ENCODE measurements around the gene FGD4. TPM values are rescaled to one million over a fixed set of nuclear protein-coding genes. Genes with fewer than 3 reads are reported as not detected.

FGD4 gene
- 1 to 10 TPM; 4.1 to 7.7 (median 5.7) TPM for polyA plus RNA-seq

GRCh38 chr12:32399370-32400113 is at the start of gene FGD4:
FGD4 (plus strand) TSS chr12:32399558.
- no peak within 1 kb of the TSS for H3K27ac ChIP-seq (ENCODE audit: low read depth, low read length)
- WGBS, 3 donors = 0 to 1% (median 0%) methylated on average over 57 to 82 of the region's 82 CpGs

DNA sequence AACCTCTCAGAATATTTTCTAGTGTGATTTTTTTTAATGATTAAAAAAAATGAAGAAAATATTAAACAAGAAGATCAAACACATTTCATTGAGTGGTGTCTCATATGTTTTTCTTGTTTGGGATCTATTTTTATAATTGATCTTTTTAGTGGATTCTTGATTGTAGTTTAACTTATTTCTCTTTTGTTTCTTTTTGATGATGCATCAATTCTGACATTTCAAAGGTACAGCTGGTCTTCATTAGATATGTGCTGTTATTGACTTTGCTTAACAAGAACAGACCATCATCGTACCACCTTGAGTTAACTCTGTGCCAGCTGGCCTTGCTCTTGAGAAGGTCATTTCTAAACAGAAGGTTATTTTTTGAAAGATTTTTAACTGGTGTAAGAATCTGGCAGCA is 45.8 kb upstream of the FGD4 start:
- 51 to 86% (median 71%) methylated on average over 1 of the region's 1 CpG for WGBS, 3 donors

DNA sequence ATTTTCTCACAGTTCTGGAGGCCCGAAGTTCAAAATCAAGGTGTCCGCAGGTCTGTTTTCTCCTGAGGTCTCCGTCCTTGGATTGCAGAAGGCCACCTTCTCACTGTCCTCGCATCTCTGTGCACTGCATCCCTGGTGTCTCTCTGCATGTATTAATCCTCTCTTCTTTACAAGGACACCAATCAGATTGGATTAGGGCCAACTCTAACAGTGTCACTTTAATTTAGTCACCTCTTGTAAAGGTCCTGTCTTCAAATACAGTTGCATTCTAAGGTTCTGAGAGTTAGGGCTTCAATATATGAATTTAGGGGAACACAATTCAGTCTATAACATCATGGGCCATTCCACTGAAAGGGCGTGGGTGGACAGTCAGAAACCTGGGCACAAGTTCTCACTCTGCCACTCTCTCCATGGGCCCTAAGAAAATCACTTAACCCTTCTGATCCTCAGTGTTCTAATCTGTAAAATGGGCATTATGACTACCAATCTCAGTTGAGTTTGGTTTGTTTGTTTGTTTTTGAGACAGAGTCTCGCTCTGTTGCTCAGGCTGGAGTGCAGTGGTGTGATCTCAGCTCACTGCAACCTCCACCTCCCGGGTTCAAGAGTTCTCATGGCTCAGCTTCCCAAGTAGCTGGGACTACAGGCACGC is 41.6 kb upstream of the FGD4 start:
- no peak overlapping the region for H3K27ac ChIP-seq (ENCODE audit: low read depth, low read length)
- 85 to 99% (median 98%) methylated on average over 8 of the region's 8 CpGs for WGBS, 3 donors

More for the DNA sequence above, 45.8 kb upstream of the FGD4 start:
- no peak overlapping the region for H3K27ac ChIP-seq (ENCODE audit: low read depth, low read length)

- 79 to 92% (median 90%) methylated on average over 6 of the region's 6 CpGs for WGBS, 3 donors
Measured at GRCh38 chr12:32360956-32361355, 38.4 kb upstream of the FGD4 start.

GRCh38 chr12:32362892-32363291 is 36.5 kb upstream of the FGD4 start:
- WGBS, 3 donors = 83 to 85% (median 84%) methylated on average over 3 of the region's 3 CpGs
- H3K27ac ChIP-seq (ENCODE audit: low read depth, low read length) = no peak overlapping the region

More at GRCh38 chr12:32360956-32361355, 38.4 kb upstream of the FGD4 start:
- H3K27ac ChIP-seq (ENCODE audit: low read depth, low read length) = no peak overlapping the region

- WGBS, 3 donors = 48 to 58% (median 57%) methylated on average over 5 of the region's 5 CpGs
- H3K27ac ChIP-seq (ENCODE audit: low read depth, low read length) = no peak overlapping the region
Measured at GRCh38 chr12:32365473-32366064, 33.8 kb upstream of the FGD4 start.

- 36 to 95% (median 83%) methylated on average over 1 of the region's 1 CpG for WGBS, 3 donors
- no peak overlapping the region for H3K27ac ChIP-seq (ENCODE audit: low read depth, low read length)
Measured at GRCh38 chr12:32366714-32367113, 32.6 kb upstream of the FGD4 start.

GRCh38 chr12:32367381-32367780 is 32.0 kb upstream of the FGD4 start:
- H3K27ac ChIP-seq (ENCODE audit: low read depth, low read length) = no peak overlapping the region
- 46 to 92% (median 89%) methylated on average over 4 of the region's 4 CpGs for WGBS, 3 donors

DNA sequence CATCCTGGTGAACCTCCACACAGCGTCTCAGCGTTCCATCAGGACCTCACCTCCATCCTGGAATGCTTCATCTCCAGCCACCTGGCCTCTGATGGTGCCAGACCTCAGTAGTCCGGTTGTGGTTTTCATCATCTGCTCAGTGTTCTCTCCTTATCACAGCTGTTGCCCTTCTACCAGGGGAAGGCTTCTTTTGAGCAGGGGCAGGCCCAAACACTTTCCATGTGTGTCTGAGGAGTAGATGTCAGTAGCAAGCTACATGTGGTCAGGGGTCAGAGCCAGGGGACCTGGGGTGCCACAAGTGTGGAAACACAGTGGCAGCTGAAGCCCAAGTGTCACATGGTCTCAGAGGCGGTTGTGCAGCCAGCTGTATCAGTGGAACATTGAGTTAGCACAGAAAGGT is 30.2 kb upstream of the FGD4 start:
- 45 to 70% (median 46%) methylated on average over 4 of the region's 4 CpGs for WGBS, 3 donors
- H3K27ac ChIP-seq (ENCODE audit: low read depth, low read length) = no peak overlapping the region

GRCh38 chr12:32377344-32378055 is 21.9 kb upstream of the FGD4 start:
- 77 to 81% (median 78%) methylated on average over 12 of the region's 12 CpGs for WGBS, 3 donors
- H3K27ac ChIP-seq (ENCODE audit: low read depth, low read length) = no peak overlapping the region

DNA sequence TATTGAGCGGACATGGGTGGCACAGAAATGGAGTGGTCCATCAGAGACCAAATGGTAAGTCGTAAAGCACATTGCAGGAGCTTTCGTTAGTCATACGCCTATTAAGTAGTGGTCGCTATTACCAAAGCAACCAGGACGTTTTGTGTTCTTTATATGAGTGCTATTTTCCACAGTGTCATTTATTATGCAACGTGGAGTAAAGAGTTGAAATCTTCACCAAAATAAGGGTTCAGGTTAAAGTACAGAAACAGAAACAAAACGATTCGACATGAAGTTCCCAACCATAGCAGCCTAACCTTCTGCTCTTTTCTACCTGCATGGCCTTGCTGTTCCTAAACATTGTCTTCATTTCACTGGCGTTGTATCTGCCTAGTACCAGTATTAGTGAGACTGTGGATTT is 20.1 kb upstream of the FGD4 start:
- no peak overlapping the region for H3K27ac ChIP-seq (ENCODE audit: low read depth, low read length)
- 87 to 94% (median 88%) methylated on average over 10 of the region's 10 CpGs for WGBS, 3 donors

DNA sequence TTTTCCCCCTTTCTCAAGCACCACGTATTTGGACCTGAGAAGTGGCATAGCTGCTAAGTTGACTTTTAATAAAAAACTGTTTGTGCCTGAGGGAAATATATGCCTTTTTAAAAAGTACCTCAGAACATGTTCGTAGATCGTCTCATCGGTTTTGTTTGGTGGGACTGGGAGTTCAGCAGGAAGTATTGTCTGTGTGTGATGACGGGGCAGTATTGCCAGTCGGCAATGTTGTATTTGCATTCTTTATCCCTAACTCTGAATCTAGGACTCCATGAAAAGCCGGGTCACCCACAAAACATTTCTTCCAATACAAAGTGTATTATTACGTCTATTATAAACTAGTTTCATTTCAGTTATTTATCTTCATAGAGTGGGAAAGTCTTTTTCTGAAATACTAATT is 19.7 kb upstream of the FGD4 start:
- 82 to 94% (median 83%) methylated on average over 8 of the region's 8 CpGs for WGBS, 3 donors
- H3K27ac ChIP-seq (ENCODE audit: low read depth, low read length) = no peak overlapping the region

DNA sequence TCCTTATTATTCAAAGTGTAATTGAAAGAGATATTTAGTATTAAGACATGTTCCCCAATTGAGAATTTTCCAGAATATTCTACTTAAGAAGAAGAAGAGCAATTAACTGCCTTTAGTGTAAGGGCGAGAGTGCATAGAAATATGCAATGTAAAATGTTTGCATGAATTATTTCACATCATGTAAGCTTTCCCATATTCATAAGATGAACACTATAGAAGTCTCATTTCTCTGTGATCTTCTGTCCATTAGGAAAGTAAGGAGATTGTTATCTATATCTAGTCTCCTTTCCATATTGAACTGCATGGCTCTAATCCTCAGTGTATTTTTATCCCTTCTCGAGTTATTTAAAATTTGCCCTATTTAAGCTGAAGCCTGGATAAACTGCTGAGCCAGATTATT is 17.1 kb upstream of the FGD4 start:
- H3K27ac ChIP-seq (ENCODE audit: low read depth, low read length) = no peak overlapping the region
- WGBS, 3 donors = 85 to 88% (median 86%) methylated on average over 2 of the region's 2 CpGs

- H3K27ac ChIP-seq (ENCODE audit: low read depth, low read length) = no peak overlapping the region
- 32 to 34% (median 32%) methylated on average over 43 to 47 of the region's 47 CpGs for whole genome bisulfite sequencing, 3 donors
Measured at GRCh38 chr12:32390572-32391219, 8.7 kb upstream of the FGD4 start.

DNA sequence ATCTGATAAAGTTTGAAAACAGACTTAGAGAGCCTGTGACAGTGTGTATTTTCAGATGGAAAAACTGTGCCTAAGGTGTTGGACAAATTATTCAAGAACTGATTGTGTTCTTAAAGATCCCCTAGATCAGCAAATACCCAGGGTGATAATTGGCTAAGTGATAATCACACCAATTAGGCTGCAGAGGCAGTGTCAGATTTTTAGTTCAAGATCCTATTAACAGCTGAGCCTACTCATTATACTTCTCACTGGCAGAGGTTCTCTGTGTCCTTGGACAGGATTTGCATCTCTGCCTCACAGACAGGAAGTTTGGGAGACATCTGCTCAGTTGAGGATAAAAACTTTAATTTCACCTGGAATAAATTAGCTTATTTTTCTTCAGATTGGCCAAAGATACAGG is 4.3 kb upstream of the FGD4 start:
- H3K27ac ChIP-seq (ENCODE audit: low read depth, low read length) = no peak overlapping the region

- H3K27ac ChIP-seq (ENCODE audit: low read depth, low read length) = no peak overlapping the region
- 42 to 77% (median 51%) methylated on average over 4 of the region's 4 CpGs for WGBS, 3 donors
Measured at GRCh38 chr12:32397696-32398095, 1.7 kb upstream of the FGD4 start.

DNA sequence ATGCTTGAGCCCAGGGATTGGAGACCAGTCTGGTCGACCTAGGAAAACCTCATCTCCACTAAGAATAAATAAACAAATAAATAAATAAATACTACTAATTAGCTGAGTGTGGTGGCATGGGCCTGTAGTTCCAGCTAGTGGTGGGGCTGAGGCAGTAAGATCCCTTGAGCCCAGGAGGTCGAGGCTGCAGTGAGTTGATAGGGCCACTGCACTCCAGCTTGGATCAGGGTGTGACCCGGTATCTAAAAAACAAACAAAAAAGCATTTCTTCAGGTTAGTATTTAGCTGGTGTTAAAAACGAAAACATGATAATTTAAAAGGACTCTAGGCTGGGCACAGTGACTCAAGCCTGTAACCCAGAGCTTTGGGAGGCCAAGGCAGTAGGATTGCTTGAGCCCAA is 1.2 kb upstream of the FGD4 start:
- H3K27ac ChIP-seq (ENCODE audit: low read depth, low read length) = no peak overlapping the region
- 84 to 96% (median 91%) methylated on average over 4 of the region's 4 CpGs for WGBS, 3 donors

- WGBS, 3 donors = 2 to 3% (median 3%) methylated on average over 31 to 36 of the region's 36 CpGs
- H3K27ac ChIP-seq (ENCODE audit: low read depth, low read length) = no peak overlapping the region
Measured at GRCh38 chr12:32398816-32399369, 465 bp upstream of the FGD4 start.

Data from adipose tissue (tissue), 3 donors.